KOPT-K1 (cell line): Measurements from ENCODE around the gene OGFOD2.

Source experiments
- H3K27ac ChIP-seq: fragments of 200-600 bp; sonication (generic); 2 replicates; pipeline ENCODE4 v1.5.1; 2016; ENCODE audit warnings: antibody characterized with exemption, mild to moderate bottlenecking, low read depth, low read length; ENCODE audit not compliant: poor library complexity, severe bottlenecking
- H3K36me3 ChIP-seq: fragments of 200-600 bp; sonication (generic); 2 replicates; pipeline ENCODE4 v1.5.1; 2017; ENCODE audit warnings: antibody characterized with exemption, mild to moderate bottlenecking, low read length, moderate library complexity; ENCODE audit not compliant: insufficient read depth
- H3K9me3 ChIP-seq: fragments of 200-600 bp; sonication (generic); 2 replicates; pipeline ENCODE4 v1.5.1; 2017; ENCODE audit warnings: antibody characterized with exemption, low read length, mild to moderate bottlenecking; ENCODE audit not compliant: insufficient read depth, poor library complexity, severe bottlenecking

Gene OGFOD2

GRCh38 chr12:122946690-122947341, 28.2 kb upstream of the OGFOD2 start:
- no peaks in the 10 kb centered on the region for H3K36me3 ChIP-seq
- no peaks in the 10 kb centered on the region for H3K9me3 ChIP-seq
- no peak overlapping the region for H3K27ac ChIP-seq

DNA sequence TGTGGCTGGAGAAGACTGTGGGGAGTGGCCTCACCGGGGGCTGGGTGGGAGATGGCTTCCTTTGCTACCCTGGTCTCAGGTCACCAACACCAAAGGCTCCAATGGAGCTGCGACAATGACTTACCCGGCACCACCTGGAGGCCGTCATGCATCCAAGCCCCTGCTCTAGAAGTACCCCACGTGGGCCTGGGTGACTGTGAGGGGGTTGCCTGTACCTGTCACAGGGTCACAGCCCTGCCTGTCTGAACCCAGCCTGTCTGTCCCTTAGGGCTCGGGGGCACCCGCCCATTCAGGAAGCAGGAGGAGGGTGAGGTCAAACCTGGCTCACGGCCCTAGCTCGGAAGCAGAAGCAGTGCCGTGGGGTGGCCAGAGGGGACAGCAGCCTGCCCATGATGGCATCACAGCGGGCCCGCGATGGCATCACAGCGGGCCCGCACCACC, 27.7 kb upstream of the OGFOD2 start:
- Histone ChIP-seq H3K36me3 (no peaks in the 10 kb centered on the region), H3K27ac (no peak overlapping the region)

GRCh38 chr12:122948605-122949004, 26.4 kb upstream of the OGFOD2 start:
- H3K27ac ChIP-seq: no peak overlapping the region
- no peaks in the 10 kb centered on the region for H3K36me3 ChIP-seq

More for the DNA sequence above, 27.7 kb upstream of the OGFOD2 start:
- no peaks in the 10 kb centered on the region for H3K9me3 ChIP-seq

DNA sequence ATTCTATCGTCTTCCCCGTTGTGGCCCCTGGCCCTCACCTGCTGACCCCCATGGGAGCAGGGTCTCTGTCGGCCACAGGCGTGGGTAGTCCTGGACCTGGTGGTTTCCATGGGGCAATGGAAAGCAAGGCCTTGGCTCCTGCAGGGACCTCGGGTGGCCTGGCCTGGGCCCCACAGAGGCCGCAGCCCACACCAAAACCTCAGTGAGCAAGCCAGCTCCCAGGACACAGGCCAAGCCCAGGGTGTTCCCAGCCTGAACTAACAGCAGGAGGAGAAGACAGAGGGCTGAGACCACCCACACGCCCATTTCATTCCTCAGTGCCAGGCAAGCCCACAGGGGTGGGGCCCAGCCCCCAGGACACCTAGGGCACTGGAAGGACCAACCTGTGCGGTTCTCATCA, 25.6 kb upstream of the OGFOD2 start:
- Histone ChIP-seq H3K9me3 (no peaks in the 10 kb centered on the region), H3K27ac (no peak overlapping the region), H3K36me3 (no peaks in the 10 kb centered on the region)

More at GRCh38 chr12:122948605-122949004, 26.4 kb upstream of the OGFOD2 start:
- no peaks in the 10 kb centered on the region for H3K9me3 ChIP-seq

DNA sequence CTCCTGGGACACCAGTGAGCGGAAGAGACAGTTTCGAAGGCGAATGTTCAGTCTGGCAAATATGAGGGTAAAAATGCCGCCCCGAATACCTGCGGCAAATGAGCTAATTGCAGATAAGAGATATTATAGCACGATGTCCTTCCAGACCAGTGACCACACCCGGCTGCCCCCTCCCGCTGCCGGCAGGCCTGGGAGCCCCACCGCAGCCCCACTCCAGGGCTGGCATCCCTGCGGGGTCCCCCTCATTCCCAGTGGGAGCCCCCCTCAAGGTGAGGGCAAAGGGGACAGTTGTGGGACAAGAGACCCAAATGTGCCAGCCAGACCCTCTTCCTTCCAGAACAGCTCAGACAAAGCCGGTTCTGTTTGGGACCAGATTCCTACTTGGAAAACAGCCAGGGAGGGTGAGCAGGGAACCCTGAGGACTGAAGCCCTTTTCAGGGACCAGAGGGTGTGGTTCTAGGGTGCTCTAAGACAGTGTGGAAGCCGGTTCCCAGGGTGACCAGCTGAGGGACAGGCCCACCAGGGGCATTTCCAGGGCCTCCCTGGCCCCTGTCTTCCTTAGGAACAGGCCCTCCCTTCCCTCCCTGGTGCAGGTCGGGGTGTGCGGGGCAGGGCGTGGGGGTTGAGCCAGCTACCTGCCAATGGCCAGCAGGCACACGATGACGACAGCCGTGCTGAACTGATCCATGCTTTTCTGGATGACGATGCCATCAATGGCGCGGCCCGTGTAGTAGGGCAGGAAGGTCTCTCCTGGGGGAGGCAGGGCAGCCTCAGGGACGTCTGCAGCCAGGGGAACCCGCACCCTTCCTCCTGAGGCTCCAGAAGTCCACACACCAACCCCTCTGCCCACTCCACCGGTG, 25.0 kb upstream of the OGFOD2 start:
- Histone ChIP-seq H3K27ac (no peak overlapping the region), H3K36me3 (no peaks in the 10 kb centered on the region)

GRCh38 chr12:122951406-122951805, 23.6 kb upstream of the OGFOD2 start:
- Histone ChIP-seq H3K27ac (no peak overlapping the region), H3K9me3 (no peaks in the 10 kb centered on the region), H3K36me3 (no peaks in the 10 kb centered on the region)

More for the DNA sequence above, 25.0 kb upstream of the OGFOD2 start:
- H3K9me3 ChIP-seq: no peaks in the 10 kb centered on the region

- H3K27ac ChIP-seq: no peak overlapping the region
- H3K36me3 ChIP-seq: no peaks in the 10 kb centered on the region
- H3K9me3 ChIP-seq: no peaks in the 10 kb centered on the region
These were observed 22.8 kb upstream of the OGFOD2 start for GRCh38 chr12:122951979-122952892.

DNA sequence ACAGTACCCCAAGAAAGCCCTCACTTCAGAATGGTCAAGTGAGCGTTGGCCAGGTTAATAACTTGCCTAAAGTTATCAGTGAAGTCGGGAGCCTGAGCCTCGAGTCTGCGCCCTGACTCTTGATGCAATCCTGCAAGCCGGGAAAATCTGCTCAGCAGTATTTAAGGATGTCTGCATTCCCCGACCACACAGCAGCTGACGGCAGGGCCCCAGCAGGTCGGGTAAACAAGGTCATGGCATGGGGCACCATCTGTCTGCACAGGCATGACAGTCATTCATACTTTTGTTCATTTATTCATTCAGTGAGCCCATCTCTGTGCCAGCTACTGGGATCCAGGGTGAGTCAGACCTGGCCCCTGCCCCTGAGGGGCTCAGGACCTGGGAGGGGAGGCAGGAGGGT, 19.9 kb upstream of the OGFOD2 start:
- Histone ChIP-seq H3K9me3 (no peaks in the 10 kb centered on the region), H3K36me3 (no peaks in the 10 kb centered on the region), H3K27ac (no peak overlapping the region)

- Histone ChIP-seq H3K27ac (no peak overlapping the region), H3K36me3 (no peaks in the 10 kb centered on the region)
These were observed 19.0 kb upstream of the OGFOD2 start for GRCh38 chr12:122956035-122956434.

GRCh38 chr12:122958198-122958888, 16.7 kb upstream of the OGFOD2 start:
- Histone ChIP-seq H3K9me3 (no peaks in the 10 kb centered on the region), H3K36me3 (no peaks in the 10 kb centered on the region), H3K27ac (no peak overlapping the region)

More at GRCh38 chr12:122956035-122956434, 19.0 kb upstream of the OGFOD2 start:
- H3K9me3 ChIP-seq: no peaks in the 10 kb centered on the region

- H3K9me3 ChIP-seq: no peaks in the 10 kb centered on the region
These were observed 15.4 kb upstream of the OGFOD2 start for GRCh38 chr12:122959566-122960192.

GRCh38 chr12:122960193-122960569, 14.9 kb upstream of the OGFOD2 start:
- Histone ChIP-seq H3K36me3 (no peaks in the 10 kb centered on the region), H3K27ac (no peak overlapping the region), H3K9me3 (no peaks in the 10 kb centered on the region)

More at GRCh38 chr12:122959566-122960192, 15.4 kb upstream of the OGFOD2 start:
- Histone ChIP-seq H3K27ac (no peak overlapping the region), H3K36me3 (no peaks in the 10 kb centered on the region)

GRCh38 chr12:122961531-122962329, 13.3 kb upstream of the OGFOD2 start:
- Histone ChIP-seq H3K36me3 (no peaks in the 10 kb centered on the region), H3K27ac (no peak overlapping the region), H3K9me3 (no peaks in the 10 kb centered on the region)
